ENCODE measurements around the gene SAAL1.
"Not testable (repeated sequence)": the region's sequence is repeated elsewhere in the genome, so short reads cannot be mapped to it uniquely, and the experiment has no call there.

The SAAL1 gene, protein sequence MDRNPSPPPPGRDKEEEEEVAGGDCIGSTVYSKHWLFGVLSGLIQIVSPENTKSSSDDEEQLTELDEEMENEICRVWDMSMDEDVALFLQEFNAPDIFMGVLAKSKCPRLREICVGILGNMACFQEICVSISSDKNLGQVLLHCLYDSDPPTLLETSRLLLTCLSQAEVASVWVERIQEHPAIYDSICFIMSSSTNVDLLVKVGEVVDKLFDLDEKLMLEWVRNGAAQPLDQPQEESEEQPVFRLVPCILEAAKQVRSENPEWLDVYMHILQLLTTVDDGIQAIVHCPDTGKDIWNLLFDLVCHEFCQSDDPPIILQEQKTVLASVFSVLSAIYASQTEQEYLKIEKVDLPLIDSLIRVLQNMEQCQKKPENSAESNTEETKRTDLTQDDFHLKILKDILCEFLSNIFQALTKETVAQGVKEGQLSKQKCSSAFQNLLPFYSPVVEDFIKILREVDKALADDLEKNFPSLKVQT

GRCh38 chr11:18105802-18106574 is at the start of gene SAAL1:
Gene SAAL1 (minus strand): TSS chr11:18106082. CDS start chr11:18106041, 41 bp downstream.
- DNase-seq (ENCODE audit: low read depth in 2 of 2) = peak; percentile 89 to 91

DNA sequence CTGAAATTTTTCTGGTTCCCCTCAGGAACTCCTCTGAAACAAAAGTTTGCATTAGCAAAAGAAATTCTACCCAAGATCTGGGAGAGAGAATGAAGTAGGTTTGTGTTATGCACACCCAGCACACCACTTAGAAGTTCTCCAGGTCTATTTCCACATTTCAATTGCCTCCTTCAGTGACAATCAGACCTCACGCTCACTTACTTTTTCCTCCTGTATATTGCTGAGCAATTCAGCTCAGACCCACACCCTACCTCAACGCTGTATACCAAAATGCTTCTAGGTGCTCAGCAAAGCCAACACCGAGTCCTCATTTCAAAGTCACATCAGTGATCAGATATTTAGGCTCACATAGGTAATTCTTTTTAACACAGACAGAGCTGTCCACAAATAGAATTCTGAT is 45.7 kb upstream of the SAAL1 start:
- no peak for DNase-seq (ENCODE audit: low read depth in 2 of 2)

DNA sequence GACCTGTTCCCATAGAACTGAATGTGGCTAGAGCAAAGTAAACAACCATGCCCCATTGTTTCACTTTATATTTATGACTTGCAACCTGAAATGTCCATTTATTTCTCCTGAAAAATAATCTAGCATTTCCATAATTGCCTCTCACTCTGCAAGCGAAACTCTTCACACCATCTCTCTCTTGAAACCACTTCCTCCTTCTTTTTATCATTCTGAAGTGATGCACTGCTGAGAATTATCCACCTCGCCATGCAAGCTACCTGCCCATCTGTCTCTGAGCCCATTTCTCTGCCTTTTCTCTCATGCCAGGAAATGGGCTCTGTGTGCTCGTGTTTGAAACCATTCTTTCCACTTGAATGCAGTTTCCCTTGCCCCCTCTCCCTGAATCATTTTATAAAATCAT is 40.0 kb upstream of the SAAL1 start:
- no peak for DNase-seq (ENCODE audit: low read depth in 2 of 2)

DNA sequence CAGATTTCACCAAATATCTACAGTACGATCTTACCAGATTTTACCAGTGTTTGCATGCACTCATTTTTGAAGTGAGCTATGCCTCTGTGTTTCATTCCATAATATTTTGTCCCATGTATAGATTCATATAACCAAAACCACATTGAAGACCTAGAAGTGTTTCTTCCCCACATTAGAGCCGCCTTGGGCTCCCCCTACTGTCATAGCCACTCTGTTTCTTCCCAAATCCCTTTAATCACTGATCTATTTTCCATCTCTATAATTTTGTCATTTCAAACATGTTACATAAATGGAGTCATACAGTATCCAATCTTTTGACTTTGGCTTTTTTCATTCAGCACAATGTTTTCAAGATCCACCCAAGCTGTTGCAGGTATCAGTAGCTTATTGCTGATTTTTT is 39.1 kb upstream of the SAAL1 start:
- DNase-seq (ENCODE audit: low read depth in 2 of 2) = no peak

DNA sequence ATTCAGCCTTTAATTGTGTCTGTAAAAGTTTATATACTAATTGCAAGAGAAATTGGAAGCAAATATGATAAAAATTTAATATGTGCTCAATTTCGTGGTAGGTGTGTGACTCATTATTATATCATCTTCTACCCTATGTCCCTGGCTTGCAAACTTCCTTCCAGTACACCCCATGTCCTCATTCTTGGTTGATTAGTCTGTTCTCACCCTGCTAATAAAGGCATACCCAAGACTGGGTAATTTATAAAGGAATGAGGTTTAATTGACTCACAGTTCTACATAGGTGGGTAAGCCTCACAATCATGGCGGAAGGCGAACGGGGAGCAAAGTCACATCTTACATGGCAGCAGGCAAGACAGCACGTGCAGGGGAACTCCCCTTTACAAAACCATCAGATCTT is 38.4 kb upstream of the SAAL1 start:
- DNase-seq (ENCODE audit: low read depth in 2 of 2) = no peak

DNA sequence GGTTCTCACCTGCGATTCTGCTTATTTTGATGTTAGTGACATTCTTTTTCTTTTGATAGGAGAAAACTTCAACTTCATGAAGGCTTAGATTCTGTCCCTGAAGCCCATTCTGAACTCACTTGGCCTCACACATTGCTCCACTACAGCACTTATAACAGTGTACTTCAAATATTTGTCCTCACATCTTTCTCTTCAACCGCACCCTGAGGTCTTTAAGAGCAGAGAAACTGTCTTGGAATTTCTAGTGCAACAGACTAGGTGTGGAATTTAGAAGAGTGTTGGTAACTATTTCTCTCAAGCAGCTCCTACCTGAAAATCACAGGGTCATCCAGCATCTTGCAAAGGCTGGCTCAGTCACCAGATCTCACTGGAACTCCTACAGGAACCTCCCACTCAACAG is 34.3 kb upstream of the SAAL1 start:
- DNase-seq (ENCODE audit: low read depth in 2 of 2) = no peak

- no peak for DNase-seq (ENCODE audit: low read depth in 2 of 2)
Measured at GRCh38 chr11:18137186-18137800, 31.4 kb upstream of the SAAL1 start.

- DNase-seq (ENCODE audit: low read depth in 2 of 2) = no peak
Measured at GRCh38 chr11:18135308-18135707, 29.4 kb upstream of the SAAL1 start.

GRCh38 chr11:18132341-18132740 is 26.5 kb upstream of the SAAL1 start, which contains the start of gene MRGPRX3:
Gene MRGPRX3 (plus strand): TSS chr11:18132571. CDS start chr11:18137203, 4,632 bp downstream.
- DNase-seq (ENCODE audit: low read depth in 2 of 2) = no peak

DNA sequence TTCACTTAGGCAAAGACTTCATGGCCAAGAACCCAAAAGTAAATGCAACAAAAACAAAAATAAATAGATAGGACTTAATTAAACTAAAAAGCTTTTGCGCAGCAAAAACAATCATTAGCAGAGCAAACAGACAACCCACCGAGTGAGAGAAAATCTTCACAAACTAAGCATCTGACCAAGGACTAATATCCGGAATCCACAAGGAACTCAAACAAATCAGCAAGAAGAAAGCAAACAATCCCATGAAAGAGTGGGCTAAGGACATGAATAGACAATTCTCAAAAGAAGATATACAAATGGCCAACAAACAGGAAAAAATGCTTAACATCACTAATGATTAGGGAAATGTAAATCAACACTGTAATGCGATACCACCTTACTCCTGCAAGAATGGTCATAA is 25.2 kb upstream of the SAAL1 start:
- not testable (repeated sequence) for DNase-seq (ENCODE audit: low read depth in 2 of 2)

DNA sequence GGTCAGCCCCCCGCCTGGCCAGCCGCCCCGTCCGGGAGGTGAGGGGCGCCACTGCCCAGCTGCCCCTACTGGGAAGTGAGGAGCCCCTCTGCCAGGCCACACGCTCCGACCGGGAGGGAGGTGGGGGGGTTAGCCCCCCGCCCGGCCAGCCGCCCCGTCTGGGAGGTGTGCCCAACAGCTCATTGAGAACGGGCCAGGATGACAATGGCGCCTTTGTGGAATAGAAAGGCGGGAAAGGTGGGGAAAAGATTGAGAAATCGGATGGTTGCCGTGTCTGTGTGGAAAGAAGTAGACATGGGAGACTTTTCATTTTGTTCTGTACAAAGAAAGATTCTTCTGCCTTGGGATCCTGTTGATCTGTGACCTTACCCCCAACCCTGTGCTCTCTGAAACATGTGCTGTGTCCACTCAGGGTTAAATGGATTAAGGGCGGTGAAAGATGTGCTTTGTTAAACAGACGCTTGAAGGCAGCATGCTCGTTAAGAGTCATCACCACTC is 15.5 kb upstream of the SAAL1 start:
- DNase-seq (ENCODE audit: low read depth in 2 of 2) = not testable (repeated sequence)

GRCh38 chr11:18115360-18116127 is 9.7 kb upstream of the SAAL1 start:
- DNase-seq (ENCODE audit: low read depth in 2 of 2) = peak; percentile 39 to 48

DNA sequence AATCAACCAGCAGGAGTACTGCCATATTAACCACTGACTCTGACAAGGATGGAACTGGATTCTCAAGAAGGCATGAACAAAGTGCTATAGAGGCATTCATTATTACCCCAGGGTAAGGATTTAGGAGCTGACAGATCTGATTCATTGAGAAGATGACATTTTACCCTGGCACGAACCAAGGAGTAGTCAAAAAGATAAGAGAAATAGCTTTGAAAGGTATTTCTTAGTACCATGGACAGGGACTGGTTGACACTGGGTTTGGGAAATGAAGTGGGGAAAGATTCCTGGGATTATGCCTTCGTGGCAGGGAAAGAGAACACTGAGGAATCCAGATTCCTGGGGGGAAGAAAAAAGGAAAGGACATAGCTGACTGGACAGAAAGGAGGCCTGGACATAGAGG is 5.1 kb upstream of the SAAL1 start:
- no peak for DNase-seq (ENCODE audit: low read depth in 2 of 2)

GRCh38 chr11:18108254-18108653 is 2.4 kb upstream of the SAAL1 start:
- DNase-seq (ENCODE audit: low read depth in 2 of 2) = no peak

GRCh38 chr11:18106688-18107087 is 806 bp upstream of the SAAL1 start:
- DNase-seq (ENCODE audit: low read depth in 2 of 2) = no peak

DNA sequence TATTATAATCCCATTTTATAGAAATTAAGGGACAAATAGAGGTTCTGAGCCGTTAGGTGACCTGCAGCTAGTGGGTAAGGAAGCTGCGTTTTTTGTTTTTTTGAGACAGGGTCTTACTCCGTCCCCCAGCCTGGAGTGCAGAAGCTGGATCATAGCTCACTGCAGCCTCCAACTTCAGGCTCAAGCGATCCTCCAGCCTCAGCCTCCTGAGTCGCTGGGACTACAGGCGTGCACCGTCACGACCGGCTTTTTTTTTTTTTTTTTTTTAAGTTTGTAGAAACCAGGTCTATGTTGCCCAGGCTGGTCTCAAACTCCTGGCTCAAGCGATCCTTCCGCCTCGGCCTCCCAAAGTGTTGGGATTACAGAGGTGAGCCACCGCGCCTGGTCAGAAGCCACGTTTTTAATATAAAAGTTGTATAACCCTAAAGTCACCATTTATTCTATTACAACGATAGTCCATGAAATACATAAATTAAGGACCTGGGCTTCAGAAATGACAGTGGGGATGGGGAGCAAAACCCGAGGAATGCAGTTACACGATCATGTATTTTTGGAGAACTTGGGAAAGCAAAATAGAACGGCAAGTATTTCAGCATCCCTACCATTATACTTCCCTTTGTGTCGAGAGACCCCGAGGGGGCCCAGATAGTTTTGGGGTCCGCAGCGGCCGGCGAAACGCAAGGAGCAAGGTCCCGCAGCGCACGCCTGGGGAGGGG is 638 bp downstream of the SAAL1 start:
- no peak for DNase-seq (ENCODE audit: low read depth in 2 of 2)

DNA sequence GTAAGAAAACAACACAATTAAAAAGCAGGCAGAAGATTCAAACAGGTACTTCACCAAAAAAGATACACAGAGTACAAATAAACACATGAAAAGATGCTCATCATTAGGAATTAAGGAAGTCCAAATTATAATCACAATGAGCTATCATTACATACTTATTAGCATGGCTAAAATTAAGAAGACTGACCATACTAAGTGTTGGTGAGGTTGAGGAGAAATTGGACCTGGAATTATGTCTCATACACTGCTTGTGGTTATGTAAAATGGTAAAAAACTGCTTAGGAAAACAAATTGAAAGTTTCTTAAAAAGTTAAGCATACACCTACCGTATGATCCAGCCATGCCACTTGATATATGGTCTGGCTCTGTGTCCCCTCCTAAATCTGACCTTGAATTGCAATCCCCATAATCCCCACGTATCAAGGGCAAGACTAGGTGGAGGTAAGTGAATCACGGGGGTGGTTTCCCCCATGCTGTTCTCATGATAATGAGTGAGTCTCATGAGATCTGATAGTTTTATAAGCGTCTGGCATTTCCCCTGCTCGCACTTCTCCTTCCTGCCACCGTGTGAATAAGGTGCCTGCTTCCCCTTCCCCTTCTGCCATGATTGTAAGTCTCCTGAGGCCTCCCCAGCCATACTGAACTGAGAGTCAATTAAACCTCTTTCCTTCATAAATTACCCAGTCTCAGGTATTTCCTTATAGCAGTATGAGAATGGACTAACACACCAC is 4.8 kb downstream of the SAAL1 start:
- DNase-seq (ENCODE audit: low read depth in 2 of 2) = no peak

DNA sequence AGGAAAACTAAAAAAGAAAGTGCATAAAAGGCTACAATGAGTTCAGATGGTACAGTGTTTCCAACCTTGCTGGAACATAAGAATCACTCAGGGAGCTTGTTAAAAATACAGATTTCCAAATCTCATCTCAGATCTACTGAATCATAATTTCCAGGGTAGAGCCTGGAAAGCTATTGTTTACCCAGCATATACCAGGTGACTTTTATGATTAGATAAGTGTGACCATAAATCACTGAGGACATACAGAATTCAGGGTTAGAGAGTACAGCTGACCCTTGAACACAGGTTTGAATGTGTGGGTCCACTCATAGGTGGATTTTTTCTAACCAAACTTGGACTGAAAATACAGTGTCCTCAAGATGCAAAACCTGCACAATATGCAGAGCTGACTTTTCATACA is 11.9 kb downstream of the SAAL1 start:
- DNase-seq (ENCODE audit: low read depth in 2 of 2) = no peak

DNA sequence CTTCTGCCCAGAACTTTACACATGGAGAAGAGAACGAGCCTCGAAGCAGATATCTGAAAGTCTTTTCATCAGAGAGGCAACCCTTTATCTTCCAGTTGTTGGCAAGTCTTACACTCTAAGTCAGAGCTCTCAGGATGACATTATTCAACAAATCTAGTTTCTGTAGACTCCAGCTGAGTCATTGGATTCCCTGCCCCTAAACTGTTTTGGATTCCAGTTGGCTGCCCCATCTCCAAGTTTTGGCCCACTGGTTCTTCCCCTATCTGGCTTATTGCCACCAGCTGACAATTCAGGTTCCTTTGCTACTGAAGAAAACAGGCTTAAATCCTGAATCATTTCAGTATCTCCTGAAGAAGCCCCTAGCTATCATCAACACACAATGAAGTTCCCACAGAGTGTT is 14.2 kb downstream of the SAAL1 start:
- no peak for DNase-seq (ENCODE audit: low read depth in 2 of 2)

- DNase-seq (ENCODE audit: low read depth in 2 of 2) = no peak
Measured at GRCh38 chr11:18088966-18089365, 16.9 kb downstream of the SAAL1 start.
